Uterus (tissue), 4 donors: Measurements from ENCODE around the gene SNCG. TPM values are rescaled to one million over a fixed set of nuclear protein-coding genes. Genes with fewer than 3 reads are reported as not detected.

Experiments used
- DNase-seq, 2 donors: peaks; one replicate each; pipeline ENCODE4 v3.0.0-alpha.2; 2019 to 2020
- H3K27ac ChIP-seq, 2 donors: fragments of 200-600 bp; sonication (generic); 1 replicate in 1 of 2; 2 replicates in 1 of 2; pipeline ENCODE4 v1.5.1; 2016 to 2018
- H3K27me3 ChIP-seq, 2 donors: fragments of 200-600 bp; sonication (generic); one replicate each; pipeline ENCODE4 v1.5.1; 2018 to 2019; ENCODE audit warnings: control low read depth in 1 of 2
- H3K36me3 ChIP-seq, 2 donors: fragments of 200-600 bp; sonication (generic); one replicate each; pipeline ENCODE4 v1.5.1; 2019; ENCODE audit warnings: control low read depth in 1 of 2
- H3K4me1 ChIP-seq, 2 donors: fragments of 200-600 bp; sonication (generic); one replicate each; pipeline ENCODE4 v1.5.1; 2018 to 2019; ENCODE audit warnings: control low read depth in 1 of 2
- H3K4me3 ChIP-seq, 2 donors: fragments of 200-600 bp; sonication (generic); 1 replicate in 1 of 2; 2 replicates in 1 of 2; pipeline ENCODE4 v1.5.1; 2018 to 2019; ENCODE audit warnings: mild to moderate bottlenecking in 1 of 2
- H3K9me3 ChIP-seq, 2 donors: fragments of 200-600 bp; sonication (generic); one replicate each; pipeline ENCODE4 v1.5.1; 2019; ENCODE audit warnings: control low read depth in 1 of 2
- POLR2A ChIP-seq, 2 donors: fragments of 450-650 bp; IDR thresholded peaks; one replicate each; pipeline ENCODE4 v1.6.1; 2016; ENCODE audit warnings: antibody characterized with exemption in 2 of 2, mild to moderate bottlenecking in 1 of 2, moderate library complexity in 1 of 2
- intact Hi-C: fragments of 100-400 bp; cut with DNase I; formaldehyde crosslinking; loops from one replicate; pipeline ENCODE4 v1.15.1; 2023; ENCODE audit warnings: low total_unique reads
- total RNA-seq, 4 donors: library from RNA; depleted of rRNA in 3 of 4; stranded (reverse); fragments of >200 nt in 3 of 4; gene quantifications; one replicate each; pipeline versions ENCODE4 v1.1.0 to v1.2.4, GENCODE V29; 2014 to 2023
- TF ChIP-seq, protein P1 (sequence below), 4 experiments: fragments of 200-600 bp in 2 of 4; fragments of 450-650 bp in 2 of 4; sonication (generic) in 2 of 4; IDR thresholded peaks; one replicate each; pipeline ENCODE4 v1.5.1; 2016 to 2019; ENCODE audit warnings: antibody characterized with exemption in 4 of 4, mild to moderate bottlenecking in 2 of 4, moderate library complexity in 1 of 4
- donor health status: DM: yes; HTN: yes; CAD: no.

Gene SNCG
- total RNA-seq, 4 donors from 2014 or later: 5.5 to 68.6 (median 36.2) TPM

- peak overlapping the region; percentile 55 to 79 for H3K4me3 ChIP-seq
- no peak for DNase-seq
- TF ChIP-seq, protein P1, sequence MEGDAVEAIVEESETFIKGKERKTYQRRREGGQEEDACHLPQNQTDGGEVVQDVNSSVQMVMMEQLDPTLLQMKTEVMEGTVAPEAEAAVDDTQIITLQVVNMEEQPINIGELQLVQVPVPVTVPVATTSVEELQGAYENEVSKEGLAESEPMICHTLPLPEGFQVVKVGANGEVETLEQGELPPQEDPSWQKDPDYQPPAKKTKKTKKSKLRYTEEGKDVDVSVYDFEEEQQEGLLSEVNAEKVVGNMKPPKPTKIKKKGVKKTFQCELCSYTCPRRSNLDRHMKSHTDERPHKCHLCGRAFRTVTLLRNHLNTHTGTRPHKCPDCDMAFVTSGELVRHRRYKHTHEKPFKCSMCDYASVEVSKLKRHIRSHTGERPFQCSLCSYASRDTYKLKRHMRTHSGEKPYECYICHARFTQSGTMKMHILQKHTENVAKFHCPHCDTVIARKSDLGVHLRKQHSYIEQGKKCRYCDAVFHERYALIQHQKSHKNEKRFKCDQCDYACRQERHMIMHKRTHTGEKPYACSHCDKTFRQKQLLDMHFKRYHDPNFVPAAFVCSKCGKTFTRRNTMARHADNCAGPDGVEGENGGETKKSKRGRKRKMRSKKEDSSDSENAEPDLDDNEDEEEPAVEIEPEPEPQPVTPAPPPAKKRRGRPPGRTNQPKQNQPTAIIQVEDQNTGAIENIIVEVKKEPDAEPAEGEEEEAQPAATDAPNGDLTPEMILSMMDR (IDR thresholded peaks at IDR 0.05): peak in 1 of 4 experiments; percentile 4
- TF ChIP-seq POLR2A (IDR thresholded peaks at IDR 0.05): peak; percentile 90 to 99
- no peaks in the 10 kb centered on the region for H3K9me3 ChIP-seq
- H3K27me3 ChIP-seq: no peaks in the 10 kb centered on the region
- intact Hi-C loops: no loop called here
- H3K36me3 ChIP-seq: no peaks in the 10 kb centered on the region
- H3K4me1 ChIP-seq: peaks cover 0 to 26% of the 10 kb centered on the region in 2 donors
- H3K27ac ChIP-seq: peak overlapping the region; percentile 98 to 99
Observed at GRCh38 chr10:86970982-86971231, 12.5 kb downstream of the SNCG start.

DNA sequence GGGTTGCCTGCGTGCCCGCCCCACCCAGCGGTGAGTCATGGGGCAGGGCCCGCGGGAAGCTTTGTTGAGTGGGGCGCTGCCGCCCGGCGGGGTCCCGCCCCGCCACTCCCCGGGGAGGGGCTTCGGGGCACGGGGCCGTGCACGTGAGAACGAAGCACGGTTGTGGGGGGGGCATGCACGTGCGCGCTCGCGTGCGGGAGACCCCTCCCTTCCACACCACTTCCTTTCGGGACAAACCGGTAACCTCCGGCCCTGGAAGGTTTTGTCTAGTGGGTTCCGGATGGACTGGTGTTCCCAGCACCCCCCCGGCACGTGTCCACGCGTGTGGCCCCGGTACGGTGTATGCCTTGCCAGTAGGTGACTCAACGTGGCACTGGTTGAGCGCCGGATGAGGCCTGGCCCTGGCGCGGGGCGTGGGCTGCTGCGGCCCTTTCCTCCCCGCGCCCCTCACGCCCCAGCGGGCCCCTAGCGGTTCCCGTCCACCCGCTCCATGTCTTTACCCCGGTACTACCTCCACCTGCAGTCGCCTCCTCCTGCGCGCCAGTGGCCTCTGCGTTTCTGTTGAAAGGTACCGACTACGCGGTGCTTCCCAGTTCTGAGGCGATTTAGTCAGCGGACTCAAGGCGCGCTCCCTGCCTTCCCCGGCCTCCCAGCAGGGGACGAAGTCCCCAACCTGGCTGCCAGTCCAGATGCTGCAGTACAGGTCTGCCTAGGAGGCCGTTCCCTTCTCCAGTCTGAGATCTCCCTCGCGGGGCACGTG, 13.0 kb downstream of the SNCG start:
- intact Hi-C loops: no loop called here
- Histone ChIP-seq H3K27ac (peak overlapping the region; percentile 98 to 99), H3K4me1 (peaks cover 0 to 22% of the 10 kb centered on the region in 2 donors), H3K27me3 (no peaks in the 10 kb centered on the region), H3K4me3 (peak overlapping the region; percentile 55 to 79), H3K36me3 (no peaks in the 10 kb centered on the region), H3K9me3 (no peaks in the 10 kb centered on the region)
- TF ChIP-seq POLR2A (IDR thresholded peaks at IDR 0.05): no peak
- TF ChIP-seq, protein P1 (IDR thresholded peaks at IDR 0.05): peak in 3 of 4 experiments; percentile 2 to 23 (median 3)
- peak; percentile 94 to 98 for DNase-seq

DNA sequence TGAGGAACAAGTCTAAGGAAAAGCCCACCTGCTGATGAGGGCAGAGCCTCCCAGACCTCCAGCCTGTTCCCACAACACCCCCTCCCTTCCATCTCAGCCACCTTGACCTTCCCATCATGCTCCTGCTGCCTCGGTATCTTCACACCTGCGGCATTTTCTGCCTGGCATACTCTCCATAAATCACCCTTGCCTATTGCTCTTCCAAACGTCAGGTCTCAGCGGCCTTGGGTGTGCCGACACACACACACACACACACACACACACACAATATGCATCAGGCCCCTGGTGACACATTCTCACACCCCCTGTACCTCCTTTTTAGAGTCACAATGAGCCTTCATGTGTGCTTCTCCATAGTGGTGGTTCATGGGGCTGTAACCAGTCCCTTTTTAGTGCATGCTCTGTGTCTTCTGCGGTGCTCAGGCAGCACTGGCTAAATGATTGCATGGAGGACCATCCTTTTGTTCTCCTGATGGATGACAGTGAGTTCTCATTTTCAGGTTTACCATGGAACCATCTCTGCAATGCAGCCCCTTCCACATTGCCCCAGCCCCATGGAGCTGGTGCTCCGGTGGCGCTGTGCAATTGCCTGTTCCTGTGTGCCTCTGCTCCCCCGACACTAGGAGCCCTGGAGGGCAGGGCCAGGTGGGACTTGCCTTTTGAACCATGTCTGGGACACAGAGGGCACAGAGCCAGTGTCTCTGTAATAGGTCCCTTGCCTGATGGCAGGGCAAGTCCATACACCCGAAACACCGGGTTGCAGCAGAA, 14.4 kb downstream of the SNCG start:
- no peaks in the 10 kb centered on the region for H3K36me3 ChIP-seq
- no peaks in the 10 kb centered on the region for H3K27me3 ChIP-seq
- no peak overlapping the region for H3K4me3 ChIP-seq
- DNase-seq: peak in 1 of 2 donors; percentile 27
- TF ChIP-seq, protein P1 (IDR thresholded peaks at IDR 0.05): no peak
- no peak for TF ChIP-seq POLR2A (IDR thresholded peaks at IDR 0.05)
- H3K27ac ChIP-seq: peak overlapping the region; percentile 98 to 99
- H3K4me1 ChIP-seq: peaks cover 0 to 8% of the 10 kb centered on the region in 2 donors
- no peaks in the 10 kb centered on the region for H3K9me3 ChIP-seq
- intact Hi-C loops: no loop called here

GRCh38 chr10:86974484-86974883, 16.1 kb downstream of the SNCG start:
- DNase-seq: no peak

More at GRCh38 chr10:86974484-86974883, 16.1 kb downstream of the SNCG start:
- TF ChIP-seq, protein P1 (IDR thresholded peaks at IDR 0.05): no peak
- no peak for TF ChIP-seq POLR2A (IDR thresholded peaks at IDR 0.05)
- Histone ChIP-seq H3K36me3 (no peaks in the 10 kb centered on the region), H3K9me3 (no peaks in the 10 kb centered on the region), H3K27me3 (no peaks in the 10 kb centered on the region), H3K4me1 (peaks cover 0 to 6% of the 10 kb centered on the region in 2 donors), H3K4me3 (no peak overlapping the region), H3K27ac (peak overlapping the region in 1 of 2 donors; percentile 98)
- intact Hi-C loops: no loop called here
